HG02981 (cell line): ENCODE data around the gene FOXB1.

Experiments used
- ATAC-seq: cut with Tn5 transposase; IDR thresholded peaks from one replicate; pipeline ENCODE4 v1.9.1; 2021; ENCODE audit warnings: mild to moderate bottlenecking, moderate library complexity; ENCODE audit not compliant: unreplicated experiment

The FOXB1 gene

GRCh38 chr15:59998950-59999611 is 5.0 kb upstream of the FOXB1 start:
- ATAC-seq = no peak

- ATAC-seq = no peak
These were observed 4.4 kb upstream of the FOXB1 start for GRCh38 chr15:59999612-60000112.

GRCh38 chr15:60000113-60000823 is 3.8 kb upstream of the FOXB1 start:
- ATAC-seq = no peak

GRCh38 chr15:60000824-60001609 is 3.1 kb upstream of the FOXB1 start:
- ATAC-seq = no peak

- ATAC-seq = no peak
These were observed 2.2 kb upstream of the FOXB1 start for GRCh38 chr15:60001610-60002527.

- no peak for ATAC-seq
These were observed 1.4 kb upstream of the FOXB1 start for GRCh38 chr15:60002528-60003218.

GRCh38 chr15:60003243-60004008 is 685 bp upstream of the FOXB1 start:
- no peak for ATAC-seq

GRCh38 chr15:60004846-60005351 is 788 bp downstream of the FOXB1 start:
- ATAC-seq = no peak

- no peak for ATAC-seq
These were observed 1.5 kb downstream of the FOXB1 start for GRCh38 chr15:60005352-60006202.

GRCh38 chr15:60006203-60006862 is 2.2 kb downstream of the FOXB1 start:
- peak; percentile 64 for ATAC-seq

- ATAC-seq = no peak
These were observed 2.8 kb downstream of the FOXB1 start for GRCh38 chr15:60006873-60007272.

GRCh38 chr15:60009124-60009960 is 5.2 kb downstream of the FOXB1 start:
- ATAC-seq = no peak

- ATAC-seq = no peak
These were observed 6.0 kb downstream of the FOXB1 start for GRCh38 chr15:60009980-60010732.

GRCh38 chr15:60010858-60011257 is 6.7 kb downstream of the FOXB1 start:
- ATAC-seq = no peak

- ATAC-seq = no peak
These were observed 8.6 kb downstream of the FOXB1 start for GRCh38 chr15:60012695-60013094.
